Activated CD8-positive, alpha-beta memory T cell treated with anti-CD3 and anti-CD28 coated beads, Interleukin-2, amount 50 U/mL, for 48 hours (primary cell): ENCODE data around the gene IER5.

Experiments
- DNase-seq: peaks from one replicate; pipeline ENCODE4 v3.0.0-alpha.2; 2020

The IER5 gene

GRCh38 chr1:181135815-181136737 lies 47.6 kb downstream of the IER5 start:
- no peak for DNase-seq

GRCh38 chr1:181136738-181137122 lies 48.2 kb downstream of the IER5 start:
- DNase-seq: no peak

GRCh38 chr1:181137217-181137743 lies 48.8 kb downstream of the IER5 start:
- no peak for DNase-seq

GRCh38 chr1:181139631-181140061 lies 51.1 kb downstream of the IER5 start:
- no peak for DNase-seq

- no peak for DNase-seq
These were observed 51.9 kb downstream of the IER5 start for GRCh38 chr1:181140398-181140797.

- DNase-seq: no peak
These were observed 52.4 kb downstream of the IER5 start for GRCh38 chr1:181140891-181141290.

GRCh38 chr1:181141431-181141910 lies 53.0 kb downstream of the IER5 start:
- peak; percentile 85 for DNase-seq
